GM03348 (cell line): Measurements from ENCODE around the gene DAPK1.

Experiments
- DNase-seq: peaks from one replicate; pipeline ENCODE4 v3.0.0; 2012; ENCODE audit warnings: low spot score

Gene DAPK1

DNA sequence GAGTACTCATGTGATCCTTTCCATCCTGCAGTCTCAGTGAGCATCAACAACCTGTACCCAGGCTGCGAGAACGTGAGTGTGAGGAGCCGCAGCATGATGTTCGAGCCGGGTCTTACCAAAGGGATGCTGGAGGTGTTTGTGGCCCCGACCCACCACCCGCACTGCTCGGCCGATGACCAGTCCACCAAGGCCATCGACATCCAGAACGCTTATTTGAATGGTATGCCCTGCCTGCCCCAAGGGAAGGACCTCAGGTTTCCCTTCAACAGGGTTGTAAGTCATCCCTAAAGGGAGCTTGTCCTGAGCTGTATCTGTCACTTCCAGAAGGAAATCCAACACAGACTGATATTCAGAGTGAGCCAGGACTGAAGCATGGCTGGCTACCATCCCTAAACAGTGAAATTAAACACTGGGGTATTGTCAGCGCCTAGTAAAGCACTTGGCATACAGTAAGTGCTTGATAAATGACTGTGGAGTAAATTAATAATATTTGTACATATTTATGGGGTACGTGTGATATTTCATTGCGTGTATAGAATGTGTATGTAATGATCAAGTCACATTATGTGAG lies 188.9 kb downstream of the DAPK1 start:
- DNase-seq: no peak

DNA sequence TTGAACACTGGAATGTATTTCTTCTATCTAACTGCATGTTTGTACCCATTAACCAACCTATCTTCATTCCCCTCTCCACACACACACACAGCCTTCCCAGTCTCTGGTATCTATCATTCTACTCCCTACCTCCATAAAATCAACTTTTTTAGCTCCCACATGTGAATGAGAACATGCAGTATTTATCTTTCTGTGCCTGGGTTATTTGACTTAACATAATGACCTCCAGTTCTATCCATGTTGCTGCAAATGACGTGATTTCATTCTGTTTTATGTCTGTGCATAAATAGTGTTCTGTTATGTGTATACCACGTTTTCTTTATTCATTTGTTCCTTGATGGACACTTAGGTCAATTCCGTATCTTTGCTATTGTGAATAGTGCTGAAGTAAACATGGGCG lies 189.5 kb downstream of the DAPK1 start:
- DNase-seq: no peak

DNA sequence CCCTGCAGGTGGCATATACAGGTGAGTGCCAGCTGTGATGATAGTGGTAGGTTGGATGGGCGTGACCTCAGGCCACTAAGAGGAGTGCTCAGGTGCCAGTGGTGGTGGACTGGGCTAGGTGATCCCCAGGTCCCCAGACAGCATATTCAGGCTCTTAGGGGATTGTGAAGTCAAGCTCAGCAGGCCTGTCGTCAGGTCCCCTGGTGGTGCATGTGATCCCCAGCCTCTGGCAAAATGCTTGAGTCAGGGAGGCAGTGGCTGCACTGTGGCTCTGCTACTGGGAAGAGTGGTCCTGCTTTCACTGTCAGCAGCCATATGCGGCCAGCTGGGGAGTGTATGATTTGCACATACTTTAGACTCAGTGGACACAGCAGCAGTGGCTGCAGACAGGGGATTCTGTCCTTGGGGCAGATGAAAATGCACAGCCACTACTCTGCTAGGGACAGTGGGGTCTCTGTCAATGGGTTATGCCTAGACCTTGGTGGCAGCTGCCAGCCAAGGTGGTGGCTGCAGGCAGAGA lies 196.6 kb downstream of the DAPK1 start:
- DNase-seq: no peak

DNA sequence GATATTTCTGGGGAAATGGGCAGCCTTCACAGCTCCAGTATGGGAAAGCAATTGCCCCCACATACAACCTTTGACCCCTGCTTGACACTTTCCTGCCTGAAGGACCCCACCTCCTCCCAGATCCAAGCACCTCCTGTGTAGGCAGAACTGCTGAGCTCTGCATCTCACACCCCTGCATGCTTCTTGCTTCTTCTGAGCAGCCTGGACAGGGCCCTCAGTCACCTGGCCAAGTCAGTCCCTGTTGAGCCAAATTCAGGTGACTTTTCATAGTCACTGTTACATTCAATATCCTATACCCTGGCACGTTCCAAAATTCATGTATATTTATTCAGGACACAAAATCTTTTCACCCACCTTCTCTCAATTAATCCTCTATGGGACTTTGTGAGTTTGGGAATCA lies 197.9 kb downstream of the DAPK1 start:
- no peak for DNase-seq

DNA sequence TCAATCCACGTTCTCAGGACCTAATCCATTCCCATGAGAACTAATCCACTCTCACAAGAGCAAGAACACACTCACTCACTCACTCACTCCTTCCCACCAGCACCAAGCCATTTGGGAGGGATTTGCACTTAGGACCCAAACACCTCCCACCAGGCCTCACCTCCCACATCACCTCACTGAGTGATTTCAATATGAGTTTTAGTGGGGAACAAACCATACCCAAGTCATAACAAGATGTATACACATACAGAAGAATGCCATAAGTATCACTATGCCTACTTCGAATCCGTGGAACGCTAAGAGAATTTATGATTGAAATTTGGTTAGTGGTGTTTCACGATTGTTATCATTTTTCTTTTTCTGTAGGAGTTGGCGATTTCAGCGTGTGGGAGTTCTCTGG lies 199.0 kb downstream of the DAPK1 start:
- no peak for DNase-seq

DNA sequence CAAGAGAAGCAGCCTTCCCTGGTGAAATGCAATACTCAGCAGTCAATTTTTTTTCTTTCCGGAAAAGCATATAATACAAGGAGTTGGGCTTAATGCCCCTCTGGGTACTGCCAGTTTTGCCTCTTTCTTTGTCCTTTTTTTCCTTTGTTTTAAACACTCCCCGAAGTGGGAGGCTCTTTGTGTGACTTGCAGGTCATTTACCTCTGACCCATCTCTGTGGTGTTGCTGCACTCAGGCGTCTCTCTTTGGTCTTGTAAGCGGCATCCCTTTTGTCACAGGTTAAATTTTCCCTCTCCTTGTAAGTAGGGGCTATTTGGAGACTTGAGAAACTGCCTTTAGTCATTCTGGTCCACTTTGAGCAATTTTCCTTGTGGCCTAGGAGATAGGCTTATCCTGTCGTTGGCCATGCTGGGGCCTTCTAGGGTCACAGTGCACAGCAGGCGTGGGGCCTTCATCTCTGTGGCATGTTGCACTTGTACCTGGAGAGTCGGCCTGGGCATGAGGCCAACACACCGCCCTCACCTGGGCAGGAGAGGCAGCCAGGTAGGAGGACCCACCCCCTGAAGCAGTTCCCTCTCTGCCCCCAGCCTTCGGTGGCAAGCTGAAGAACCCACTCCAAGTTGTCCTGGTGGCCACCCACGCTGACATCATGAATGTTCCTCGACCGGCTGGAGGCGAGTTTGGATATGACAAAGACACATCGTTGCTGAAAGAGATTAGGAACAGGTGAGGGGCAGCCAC lies 200.6 kb downstream of the DAPK1 start:
- DNase-seq: no peak

DNA sequence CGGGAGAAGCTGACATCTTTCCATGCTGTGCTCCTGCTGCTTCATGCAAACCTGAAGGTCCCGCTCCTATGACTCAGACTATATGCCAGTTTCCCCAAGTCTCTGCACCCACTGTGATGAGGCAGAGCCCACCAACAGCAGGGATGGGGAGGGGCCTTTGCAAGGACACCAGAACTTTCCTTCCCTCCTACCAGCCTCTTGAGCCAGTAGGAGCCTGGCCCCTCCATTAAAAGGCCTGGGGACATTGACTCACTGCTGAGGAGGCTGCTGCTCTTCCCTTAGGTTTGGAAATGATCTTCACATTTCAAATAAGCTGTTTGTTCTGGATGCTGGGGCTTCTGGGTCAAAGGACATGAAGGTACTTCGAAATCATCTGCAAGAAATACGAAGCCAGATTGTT lies 202.2 kb downstream of the DAPK1 start:
- no peak for DNase-seq

DNA sequence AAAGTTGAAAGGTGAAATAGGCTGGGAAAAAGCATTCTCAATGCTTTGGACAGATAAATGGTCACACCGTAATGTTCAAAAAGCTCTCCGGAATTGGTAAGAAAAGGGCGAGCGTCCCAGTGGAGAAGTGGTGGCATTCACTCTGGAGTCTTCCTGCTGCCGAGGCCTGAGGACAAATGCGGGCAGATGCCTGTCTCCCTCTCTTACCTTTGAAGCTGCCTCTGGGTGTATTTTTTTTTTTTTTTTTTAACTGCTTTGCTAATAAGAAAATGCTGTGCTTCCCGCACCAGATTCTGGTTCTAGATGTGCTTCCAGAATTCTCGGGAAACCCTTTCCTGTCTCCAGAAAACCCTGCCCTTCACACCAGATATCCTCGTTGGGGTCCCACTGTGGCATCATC lies 203.8 kb downstream of the DAPK1 start:
- DNase-seq: no peak

DNA sequence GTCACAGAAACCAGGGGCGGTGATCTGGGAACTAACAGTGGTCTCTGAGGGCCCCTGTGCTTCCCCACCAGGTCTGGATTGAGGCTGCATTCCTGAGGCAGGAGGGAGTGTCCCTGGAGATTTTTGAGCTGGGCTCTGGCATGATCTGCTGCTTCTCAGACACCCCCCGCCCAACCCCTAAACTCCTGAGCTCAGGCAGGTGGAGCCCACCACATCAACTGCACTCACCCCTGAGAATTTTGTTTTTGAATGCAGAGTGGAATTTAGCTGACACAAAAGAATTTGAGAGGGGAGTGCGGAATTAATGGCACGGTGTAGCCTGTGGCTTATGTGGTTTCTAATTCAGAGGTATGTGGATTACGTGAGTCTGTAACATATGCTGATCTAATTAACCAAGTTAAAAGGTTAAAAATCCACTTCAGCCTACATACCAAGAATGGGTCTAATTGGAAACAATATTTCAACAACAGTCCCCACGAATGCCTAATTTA lies 204.3 kb downstream of the DAPK1 start:
- peak; percentile 32 for DNase-seq

DNA sequence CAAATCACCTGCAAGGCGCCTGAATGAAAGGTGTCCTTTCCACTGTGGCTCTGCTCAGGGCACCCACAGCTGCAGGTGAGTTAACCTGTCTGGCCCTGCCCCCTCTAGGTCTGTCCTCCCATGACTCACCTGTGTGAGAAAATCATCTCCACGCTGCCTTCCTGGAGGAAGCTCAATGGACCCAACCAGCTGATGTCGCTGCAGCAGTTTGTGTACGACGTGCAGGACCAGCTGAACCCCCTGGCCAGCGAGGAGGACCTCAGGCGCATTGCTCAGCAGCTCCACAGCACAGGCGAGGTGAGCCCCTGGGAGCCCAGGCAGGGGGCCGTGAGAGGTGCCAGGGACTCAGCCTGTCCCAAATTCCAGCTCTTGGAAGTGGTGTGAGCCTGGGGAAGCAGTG lies 205.3 kb downstream of the DAPK1 start:
- no peak for DNase-seq

DNA sequence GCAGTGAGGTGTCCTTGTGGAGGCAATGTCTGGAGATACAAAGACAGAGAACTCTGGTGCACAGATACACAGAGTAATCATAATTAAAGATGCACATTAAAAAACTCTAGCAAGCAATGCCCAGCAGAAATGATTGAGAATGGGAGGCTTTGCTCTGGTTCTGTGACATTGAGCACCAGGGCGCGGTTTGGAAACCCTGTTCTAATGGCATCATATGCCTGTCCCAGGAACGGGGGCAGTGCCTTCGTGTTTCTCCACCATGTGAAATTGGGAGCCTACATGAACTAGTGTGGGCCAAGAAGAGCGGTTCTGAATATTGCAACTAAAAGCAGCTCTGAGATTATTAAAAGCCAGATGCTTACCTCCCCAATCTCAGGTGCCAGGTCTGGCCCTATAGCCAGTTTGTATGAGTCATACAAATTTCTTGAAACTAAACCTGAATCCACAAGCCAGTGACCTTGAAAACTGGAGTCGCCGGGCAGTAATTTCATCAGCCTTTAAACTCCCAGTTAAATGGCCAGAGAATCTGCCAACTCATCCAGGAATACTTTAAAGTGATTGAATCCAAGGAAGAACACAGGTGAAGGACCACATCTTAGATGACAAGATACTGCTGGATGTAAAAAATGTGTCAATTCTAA lies 206.1 kb downstream of the DAPK1 start:
- no peak for DNase-seq

DNA sequence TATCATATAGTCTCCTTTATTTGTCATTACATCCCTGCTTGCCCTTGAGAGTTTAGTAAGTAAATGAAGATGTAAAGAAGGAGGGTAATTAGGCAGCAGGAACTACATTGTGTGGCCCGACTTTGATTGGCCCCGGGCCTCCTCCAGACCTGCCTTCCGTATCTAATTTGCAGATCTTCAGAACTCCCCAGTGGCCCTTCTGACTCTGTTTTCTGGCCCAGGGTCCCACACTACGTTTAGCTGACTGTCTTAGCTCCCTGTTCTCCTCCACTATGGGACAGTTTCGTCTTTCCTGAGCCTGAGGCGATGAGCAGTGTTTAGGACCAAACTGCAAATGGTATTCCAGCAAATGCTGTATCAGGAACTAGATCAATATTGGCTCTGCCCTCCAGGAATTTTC lies 206.7 kb downstream of the DAPK1 start:
- no peak for DNase-seq

DNA sequence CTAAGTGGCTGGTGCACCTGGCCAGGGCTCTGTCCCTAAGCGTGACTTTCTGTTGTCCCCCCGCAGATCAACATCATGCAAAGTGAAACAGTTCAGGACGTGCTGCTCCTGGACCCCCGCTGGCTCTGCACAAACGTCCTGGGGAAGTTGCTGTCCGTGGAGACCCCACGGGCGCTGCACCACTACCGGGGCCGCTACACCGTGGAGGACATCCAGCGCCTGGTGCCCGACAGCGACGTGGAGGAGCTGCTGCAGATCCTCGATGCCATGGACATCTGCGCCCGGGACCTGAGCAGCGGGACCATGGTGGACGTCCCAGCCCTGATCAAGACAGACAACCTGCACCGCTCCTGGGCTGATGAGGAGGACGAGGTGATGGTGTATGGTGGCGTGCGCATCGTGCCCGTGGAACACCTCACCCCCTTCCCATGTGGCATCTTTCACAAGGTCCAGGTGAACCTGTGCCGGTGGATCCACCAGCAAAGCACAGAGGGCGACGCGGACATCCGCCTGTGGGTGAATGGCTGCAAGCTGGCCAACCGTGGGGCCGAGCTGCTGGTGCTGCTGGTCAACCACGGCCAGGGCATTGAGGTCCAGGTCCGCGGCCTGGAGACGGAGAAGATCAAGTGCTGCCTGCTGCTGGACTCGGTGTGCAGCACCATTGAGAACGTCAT lies 208.5 kb downstream of the DAPK1 start:
- no peak for DNase-seq

DNA sequence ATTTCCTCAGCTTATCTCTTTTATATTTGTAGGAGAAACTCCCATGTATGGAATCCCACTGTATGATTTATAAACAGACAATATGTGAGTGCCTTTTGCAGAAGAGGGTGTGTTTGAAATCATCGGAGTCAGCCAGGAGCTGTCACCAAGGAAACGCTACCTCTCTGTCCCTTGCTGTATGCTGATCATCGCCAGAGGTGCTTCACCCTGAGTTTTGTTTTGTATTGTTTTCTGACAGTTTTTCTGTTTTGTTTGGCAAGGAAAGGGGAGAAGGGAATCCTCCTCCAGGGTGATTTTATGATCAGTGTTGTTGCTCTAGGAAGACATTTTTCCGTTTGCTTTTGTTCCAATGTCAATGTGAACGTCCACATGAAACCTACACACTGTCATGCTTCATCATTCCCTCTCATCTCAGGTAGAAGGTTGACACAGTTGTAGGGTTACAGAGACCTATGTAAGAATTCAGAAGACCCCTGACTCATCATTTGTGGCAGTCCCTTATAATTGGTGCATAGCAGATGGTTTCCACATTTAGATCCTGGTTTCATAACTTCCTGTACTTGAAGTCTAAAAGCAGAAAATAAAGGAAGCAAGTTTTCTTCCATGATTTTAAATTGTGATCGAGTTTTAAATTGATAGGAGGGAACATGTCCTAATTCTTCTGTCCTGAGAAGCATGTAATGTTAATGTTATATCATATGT lies 210.3 kb downstream of the DAPK1 start:
- no peak for DNase-seq

DNA sequence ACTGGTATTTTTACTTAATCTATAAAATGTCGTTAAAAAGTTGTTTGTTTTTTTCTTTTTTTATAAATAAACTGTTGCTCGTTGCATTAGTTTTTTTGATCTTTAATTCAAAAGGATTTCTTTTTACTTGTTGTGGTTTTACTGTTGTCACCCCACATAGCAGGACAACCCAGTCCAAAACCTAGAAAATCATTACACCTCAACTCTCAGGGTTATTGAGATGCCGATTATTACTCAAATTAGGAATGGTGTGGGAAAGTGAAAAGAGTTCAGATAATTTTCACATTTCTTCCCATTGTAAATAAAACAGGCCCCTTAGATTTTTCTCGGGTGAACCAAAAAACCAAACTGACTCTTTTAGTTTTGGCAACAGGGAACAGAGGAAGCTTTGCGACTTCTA lies 210.9 kb downstream of the DAPK1 start:
- no peak for DNase-seq

DNA sequence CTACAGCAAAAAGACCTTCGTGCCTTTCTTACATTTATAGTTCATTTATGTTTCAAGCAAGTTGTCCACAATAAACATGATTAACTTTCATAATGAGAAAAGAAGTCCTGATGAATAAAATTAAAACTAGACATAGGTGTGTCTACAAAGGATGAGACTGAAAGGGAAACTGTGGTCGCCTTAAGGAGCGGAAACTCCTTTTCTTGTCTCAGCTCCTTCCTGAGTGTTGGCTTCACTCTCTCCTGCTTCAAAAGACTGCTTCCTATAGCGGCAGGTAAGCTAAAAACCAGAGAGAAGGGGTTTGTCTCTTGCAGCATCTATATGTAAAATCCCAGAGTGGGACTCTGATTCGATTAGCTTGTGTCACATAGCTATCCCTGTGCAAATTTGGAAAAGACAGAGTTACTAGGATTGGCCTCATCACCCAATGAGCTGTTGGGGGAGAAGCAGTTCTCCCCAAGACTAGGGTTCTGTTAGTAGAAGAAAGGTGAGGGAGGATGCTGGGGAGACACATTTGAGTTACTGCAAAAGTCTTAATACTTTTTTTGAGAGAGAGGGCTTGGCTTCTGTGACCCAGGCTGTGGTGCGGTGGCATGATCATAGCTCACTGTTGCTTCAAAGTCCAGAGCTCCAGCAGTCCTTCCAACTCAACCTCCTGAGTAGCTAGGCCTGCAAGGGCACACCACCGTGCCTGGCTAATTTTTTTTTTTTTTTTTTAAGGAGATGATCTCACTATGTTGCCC lies 211.5 kb downstream of the DAPK1 start:
- no peak for DNase-seq

DNA sequence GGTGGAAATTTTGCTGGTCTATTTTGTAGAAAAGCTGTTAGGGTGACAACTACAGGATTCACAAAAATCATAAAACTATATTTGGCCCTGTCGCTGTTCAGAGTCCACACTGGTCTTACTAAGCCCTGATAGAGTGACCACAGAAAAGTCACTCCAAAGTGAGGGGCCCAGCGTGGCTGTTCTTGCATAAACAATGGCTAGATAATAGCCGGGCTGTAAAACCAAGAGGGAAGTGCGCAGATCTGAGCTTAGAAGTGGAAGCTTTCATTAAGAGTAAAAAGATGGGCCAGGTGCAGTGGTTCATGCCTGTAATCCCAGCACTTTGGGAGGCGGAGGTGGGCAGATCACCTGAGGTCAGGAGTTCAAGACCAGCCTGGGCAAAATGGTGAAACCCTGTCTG lies 212.8 kb downstream of the DAPK1 start:
- DNase-seq: no peak

DNA sequence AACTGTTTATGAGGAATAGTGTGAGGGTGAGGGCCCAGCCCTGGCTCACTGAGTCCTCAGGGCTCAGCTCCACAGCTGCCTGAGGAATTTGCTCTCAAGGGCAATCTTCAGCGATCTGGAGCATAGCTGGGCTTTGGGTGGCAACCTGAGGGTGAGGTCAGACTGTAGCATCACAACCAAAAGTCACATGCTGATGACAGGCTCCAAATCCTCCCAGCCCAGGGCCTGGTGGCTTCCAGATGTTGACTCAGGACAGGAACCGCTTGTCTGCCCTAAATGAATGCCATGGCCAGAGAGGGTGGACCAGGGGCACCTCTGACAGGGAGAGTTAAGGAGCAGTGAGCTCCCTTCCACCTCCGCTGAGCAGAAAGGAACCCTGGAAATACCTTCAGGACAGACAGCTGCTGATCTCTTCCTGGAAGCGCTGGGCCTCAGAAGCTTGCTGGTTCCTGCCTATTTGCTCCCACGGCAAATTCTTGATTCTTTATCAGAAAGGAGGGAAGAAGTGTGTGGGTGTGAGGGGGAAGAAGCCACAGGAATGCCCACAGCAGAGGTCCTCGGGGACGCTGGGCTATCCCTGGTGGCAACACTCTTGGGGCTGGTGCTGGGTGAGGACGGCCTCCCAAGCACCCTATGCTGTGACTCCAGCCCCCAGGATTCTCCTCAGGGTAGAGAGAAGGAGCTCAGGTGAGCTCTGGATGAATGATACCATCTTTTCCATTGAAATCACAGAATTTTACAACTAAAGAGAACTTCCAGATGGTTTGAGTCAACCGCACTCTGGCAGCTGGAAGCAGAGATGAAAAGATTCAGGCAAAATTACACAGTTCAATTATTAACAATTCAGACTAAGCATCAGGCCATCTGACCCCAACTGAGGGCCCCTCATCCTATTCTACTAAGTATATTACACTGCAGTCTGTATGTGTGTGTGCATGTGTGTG lies 214.5 kb downstream of the DAPK1 start:
- DNase-seq: peak; percentile 85

DNA sequence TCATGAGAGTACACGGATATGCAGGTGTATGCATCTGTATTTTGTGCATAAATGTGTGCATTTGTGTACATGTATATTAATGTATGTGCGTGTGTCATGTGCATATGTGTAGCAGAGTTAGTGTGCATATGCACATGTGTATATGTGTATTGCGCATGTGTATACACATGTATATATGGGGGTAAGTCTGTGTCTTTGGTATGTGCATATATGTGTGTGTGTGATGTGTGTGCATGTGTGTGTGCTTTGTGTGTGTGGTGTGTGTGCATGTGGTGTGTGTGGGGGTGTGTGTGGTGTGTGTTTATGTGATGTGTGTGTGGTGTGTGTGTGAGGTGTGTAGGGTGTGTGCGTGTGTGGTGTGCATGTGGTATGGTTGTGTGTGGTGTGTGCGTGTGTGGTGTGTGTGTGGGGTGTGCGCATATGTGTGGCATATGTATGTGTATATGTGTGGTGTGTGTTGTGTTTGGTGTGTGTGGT lies 215.2 kb downstream of the DAPK1 start:
- DNase-seq: no peak
